ENCODE data around the gene IRAK3.
"Not testable (repeated sequence)": the region's sequence is repeated elsewhere in the genome, so short reads cannot be mapped to it uniquely, and the experiment has no call there.

IRAK3 gene

DNA sequence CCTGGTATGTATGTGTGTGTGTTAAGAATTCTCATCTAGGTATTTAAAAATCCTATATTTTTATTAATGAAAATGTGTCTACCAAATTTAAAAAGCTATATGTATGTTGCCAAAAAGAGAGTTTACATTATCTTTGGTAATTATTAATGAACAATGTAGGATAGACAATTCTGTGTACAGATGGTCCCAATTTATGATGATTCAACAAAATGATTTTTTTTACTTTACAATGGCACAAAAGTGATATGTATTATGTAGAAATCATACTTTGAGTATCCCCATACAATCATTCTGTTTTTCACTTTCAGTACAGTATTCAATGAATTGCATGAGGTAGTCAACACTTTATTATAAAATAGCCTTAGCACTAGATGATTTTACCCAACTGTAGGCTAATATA is 39.4 kb downstream of the IRAK3 start:
- DNase-seq: no peak

DNA sequence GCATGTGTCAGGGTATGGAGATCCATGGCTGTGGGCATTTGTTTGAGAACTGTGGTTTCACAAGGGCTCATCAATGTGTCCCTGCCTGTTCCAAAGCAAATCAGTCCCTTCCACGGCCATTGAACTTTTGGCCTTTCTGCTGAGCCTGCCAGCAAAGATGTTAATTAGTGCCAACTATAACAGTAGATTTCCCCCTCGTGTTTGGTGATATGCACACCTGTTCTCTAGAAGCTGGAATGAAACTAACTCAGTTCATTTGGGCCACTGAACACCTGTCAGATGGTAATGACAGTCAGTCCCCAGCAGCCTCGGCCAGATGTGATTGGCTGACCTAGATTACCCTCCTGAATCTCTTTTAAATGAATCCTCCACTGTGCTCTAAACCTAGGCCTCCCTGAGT is 43.2 kb downstream of the IRAK3 start:
- no peak for DNase-seq

DNA sequence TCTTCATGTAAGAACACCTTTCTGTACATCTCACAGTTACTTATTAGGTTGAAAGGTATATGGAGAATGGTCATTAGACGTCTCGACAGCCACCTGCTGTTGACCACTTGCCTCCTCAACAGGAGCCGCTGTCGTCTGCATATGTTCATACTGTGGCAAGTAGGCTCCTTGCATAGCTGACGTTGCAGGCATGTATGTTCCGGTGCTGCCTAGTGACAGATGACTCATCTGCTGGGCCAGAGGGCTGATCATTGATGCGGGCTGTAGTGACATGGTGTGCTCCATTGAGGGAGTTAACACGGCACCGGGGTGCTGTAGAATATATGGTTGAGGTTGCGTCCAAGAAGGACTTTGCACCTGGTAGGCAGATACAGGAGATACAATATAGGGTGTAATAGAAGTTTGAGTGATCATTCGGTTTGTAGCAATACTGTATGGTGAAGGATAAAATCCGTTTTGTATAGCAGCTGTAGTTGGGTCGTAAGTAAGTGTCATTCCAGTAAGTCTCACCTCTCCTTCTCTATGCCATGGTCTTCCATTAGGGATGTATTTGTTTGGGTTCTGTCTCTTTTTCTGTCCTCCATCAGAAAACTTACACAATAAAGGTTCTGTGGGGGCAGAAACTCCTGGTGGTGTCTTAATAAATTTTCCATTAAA is 45.2 kb downstream of the IRAK3 start:
- DNase-seq: peak; percentile 97

DNA sequence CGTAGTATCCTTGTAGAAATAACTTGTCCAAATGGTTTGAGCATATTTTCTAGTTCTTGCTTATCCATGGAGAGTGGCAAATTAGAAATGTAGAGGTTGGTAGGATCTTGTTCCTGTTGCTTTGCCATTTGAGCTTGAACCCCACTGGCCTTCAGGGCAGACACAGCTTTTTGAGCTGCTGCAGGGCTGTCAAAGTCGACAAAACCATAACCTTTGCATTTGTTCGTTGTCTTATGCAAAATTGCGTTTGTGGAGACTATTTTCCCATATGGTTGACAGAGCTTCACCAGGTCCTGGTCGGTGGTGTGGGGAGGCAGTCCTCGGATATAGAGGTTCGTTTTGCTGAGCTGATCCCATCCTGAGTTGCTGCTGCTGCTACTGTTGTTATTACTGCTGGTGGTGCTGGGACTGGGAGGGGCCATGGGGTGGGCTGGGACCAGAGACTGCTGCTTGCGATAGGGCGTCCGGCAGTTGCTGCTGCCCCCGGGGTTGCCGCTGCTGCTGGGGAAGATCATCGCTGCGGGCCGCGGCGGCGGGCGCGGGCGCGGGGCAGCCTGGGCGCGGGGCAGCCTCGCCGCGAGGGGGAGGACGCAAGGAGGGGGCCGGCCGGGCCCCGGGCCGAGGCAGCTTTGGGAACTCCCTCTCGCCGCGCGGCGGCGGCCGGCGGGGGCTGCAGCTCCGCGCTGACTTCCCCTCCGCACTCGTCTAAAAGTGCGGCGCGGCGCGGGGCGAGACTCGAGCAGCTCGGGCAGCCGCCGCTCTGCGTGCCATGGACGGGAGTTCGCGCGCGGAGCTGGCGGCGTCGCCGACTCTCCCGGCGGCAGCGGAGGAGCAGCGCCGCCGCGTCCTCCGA is 46.0 kb downstream of the IRAK3 start:
- DNase-seq: peak; percentile 51

DNA sequence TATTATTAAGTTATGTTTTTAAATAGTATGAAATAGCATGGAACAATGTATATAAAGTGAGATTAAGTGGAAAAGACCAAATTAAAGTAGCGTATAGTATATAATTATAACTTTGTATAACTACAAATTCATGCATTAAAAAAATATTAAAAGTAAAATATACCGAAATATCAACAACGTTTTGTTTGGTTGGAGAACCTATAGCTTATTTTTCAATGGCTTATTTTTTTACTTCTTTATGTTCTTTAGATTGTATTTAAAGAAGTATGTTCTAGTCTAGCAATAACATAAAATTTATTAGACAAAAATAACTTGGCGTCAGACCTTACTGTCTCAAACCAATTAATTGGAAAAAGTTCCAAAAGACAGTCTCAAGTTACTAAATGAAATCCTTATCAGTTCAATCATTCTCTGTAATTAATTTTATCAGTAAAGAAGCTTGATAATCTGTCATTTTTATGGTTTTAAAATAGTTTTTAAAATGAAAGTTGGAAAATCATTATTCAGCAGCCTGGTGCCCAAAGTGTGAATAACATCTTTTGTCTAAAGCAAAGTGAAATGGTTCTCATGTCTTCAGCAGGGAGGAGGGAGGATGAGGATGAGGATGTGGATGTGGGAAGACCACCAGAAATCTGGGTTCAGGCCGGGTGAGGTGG is 46.7 kb downstream of the IRAK3 start:
- DNase-seq: peak; percentile 20

DNA sequence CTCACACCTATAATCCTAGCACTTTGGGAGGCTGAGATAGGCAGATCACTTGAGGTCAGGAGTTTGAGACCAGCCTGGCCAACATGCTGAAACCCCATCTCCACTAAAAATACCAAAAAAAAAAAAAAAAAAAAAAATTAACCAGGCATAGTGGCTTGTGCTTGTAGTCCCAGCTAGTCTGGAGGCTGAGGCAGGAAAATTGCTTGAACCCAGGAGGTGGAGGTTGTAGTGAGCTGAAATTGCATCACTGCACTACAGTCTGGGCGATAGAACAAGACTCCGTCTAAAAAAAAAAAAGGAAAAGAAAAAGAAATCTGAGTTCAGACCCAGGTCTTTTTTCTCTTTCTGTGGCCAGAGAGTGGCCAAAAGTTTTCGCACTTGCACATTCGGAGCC is 47.3 kb downstream of the IRAK3 start:
- DNase-seq: not testable (repeated sequence)

DNA sequence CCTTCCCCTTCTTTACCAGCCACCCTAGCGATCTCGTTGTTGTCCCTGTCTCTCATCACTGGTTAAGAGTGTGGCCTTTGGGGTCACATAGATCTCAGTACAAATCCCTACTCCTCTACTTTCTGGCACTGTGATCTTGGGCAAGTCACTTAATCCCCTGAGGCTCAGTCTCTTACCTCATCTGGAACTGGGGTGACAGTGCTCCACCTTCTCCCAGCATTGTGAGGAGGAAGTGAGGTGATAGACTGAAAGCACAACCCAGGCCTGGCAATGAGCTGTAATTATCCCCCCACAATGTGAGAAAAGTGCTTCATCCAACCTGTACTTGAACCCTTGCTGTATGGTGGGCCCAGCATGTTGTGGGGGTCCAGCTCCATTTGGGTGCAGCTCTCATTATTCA is 48.0 kb downstream of the IRAK3 start:
- DNase-seq: no peak

DNA sequence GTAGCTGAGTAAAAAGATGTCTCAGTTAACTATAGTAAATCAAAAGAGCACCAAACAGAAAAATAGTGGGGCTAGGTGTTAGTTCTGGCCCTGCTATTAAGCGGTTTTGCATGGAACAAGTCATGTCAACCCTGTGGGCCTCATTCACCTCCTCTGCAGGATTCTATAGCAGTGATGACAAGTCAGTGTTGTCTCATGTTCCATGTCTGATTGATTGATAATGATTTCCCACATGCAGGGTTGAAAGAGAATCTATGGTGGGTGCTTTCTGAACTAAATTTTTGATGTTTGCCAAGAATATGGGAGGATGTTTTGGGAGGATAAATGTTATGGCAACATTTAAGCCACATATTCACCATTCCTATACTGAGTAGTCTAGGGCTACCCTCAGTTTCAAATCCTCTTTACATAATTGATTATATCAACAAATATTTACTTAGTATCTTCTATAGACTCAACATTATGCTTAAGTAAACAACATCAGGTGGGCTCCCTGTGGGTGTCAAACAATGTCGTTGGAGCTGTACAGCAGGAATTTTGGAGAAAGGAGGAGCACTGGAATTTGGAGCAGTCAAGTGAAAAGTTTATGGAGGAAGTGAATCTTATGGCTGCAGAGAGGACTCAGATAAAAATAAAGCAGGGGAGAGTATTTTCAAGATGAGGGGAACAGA is 48.6 kb downstream of the IRAK3 start:
- DNase-seq: peak; percentile 24

DNA sequence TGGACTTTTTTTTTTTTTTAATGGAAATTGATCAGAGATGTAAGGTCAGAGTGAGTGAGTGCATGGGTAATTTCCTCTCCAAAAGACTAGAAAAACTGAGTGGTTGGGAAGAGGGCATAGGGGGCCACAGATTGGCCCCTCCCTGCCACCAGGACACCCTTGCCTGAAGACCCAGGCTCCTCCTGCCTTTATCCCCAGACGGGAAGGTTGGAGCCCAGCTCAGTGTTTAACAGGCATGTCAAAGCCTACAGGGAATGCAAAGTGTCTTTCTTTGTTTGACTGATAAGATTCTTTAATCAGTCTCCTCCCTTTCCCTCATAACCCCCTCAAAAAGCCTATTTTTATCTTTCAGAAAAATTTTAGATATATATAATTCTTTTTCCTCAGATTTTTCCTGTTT is 50.3 kb downstream of the IRAK3 start:
- no peak for DNase-seq

DNA sequence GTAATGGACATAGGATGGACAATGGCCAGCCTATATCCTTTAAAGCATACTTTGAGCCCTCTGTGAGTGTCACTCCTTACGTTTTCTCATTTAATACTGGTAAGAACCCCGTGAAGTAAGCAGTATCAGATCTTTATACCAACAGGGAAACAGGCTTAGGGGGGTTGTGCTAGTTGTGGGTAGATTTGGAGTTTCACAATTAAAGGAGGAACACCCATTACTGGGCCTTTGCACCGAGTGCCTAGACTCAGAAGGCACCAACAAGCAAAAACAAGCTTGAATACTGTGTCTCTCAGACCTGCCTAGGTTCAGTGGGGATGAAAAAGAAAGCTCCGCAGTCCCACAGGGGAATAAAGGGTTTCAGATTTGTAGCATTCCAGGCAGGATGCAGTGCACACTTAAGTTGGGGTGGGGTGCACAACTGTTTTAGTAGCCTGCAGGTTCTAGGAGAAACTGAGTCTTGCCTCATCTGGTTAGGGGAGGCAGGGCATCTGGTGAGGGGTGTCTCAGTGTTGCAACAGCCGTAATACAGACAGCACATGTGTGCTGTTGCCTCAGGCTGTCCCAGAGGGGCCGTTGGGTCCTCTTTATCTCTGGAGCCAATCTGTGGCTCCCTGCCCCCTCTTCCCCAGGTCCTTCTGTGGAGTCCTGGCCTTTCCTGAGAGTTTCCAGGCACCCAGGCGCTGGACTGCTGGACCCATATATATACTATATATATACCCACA is 51.2 kb downstream of the IRAK3 start:
- no peak for DNase-seq

DNA sequence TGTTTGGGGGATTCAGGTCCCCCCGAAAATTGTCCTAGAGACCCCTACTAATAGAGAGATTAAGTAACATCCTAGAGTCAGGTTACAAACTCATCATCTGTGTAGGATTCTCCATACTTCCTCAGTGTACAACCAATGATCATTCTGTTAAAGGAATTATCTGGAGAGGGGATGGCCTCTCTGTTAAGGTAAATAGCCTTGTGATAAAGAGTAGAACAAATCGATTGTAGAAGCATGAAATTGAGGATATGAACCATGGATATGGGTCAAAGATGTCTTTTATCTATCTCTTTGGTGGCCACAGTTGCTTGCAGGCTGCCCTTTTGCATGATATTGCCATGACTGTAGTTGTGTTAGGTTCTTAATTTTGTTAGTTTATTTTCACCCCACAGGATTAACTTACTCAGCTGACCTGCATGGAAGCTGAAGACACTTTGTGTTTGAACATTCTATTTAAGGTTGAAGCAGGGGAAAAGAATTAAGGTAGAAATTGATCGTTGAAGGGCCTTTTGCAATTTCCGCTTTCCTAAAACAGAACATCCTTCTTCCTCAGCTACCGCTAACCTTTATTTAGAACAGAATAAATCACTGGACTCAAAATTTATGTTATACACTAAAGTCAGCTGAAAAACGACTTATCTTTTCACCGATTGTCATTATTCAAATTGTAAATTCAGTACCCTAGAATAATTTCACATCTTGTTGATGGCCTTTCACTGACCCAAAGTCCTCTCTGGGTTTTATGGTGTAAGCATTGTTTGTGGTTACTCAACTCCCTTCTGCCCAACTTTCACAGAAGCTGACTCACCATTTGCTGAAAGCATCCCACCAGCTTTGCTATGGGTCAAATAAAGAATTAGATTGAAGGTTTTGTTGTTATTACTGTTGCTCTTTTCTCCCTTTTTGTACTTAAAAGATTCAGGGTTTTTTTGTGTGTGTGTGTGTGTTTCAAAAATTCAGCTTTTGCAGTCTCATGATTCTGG is 52.3 kb downstream of the IRAK3 start:
- no peak for DNase-seq

DNA sequence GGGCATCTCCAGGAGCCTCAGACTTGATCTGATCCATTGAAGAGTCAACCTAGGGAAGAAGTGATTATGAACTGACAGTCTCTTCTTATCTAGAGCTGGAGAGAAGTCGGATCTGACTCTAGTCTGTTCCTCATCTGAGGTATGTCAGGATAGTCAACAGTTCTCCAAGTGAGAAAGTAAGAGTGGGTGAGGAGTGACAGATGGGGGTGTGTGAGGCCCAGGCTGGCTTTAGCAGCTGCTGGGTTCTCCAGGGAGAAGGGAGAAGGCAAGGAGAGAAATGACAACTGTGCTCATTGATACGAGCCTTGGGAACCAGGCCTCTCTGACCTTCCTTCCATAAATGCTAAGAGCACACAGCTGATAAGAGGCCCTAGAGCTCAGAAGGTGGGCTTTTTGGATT is 53.3 kb downstream of the IRAK3 start:
- no peak for DNase-seq

DNA sequence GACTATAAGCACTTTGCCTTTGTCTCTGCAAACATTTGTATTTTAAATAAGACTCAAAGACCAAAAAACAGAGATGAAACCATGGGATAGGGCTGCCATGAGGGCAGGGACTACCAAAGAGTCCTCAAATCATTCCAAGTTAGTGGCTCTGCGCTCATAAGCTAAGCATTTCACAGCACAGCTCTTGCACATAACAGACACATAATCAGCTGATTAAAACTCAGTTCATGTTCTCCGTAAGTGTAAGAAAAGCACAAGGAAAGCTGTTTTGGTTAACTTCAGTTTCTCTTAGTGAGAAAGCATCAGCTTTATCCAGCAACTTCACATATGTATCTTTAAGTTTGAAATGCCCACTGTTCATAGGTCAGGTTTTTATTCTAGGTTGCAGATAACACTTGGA is 54.9 kb downstream of the IRAK3 start:
- DNase-seq: no peak

DNA sequence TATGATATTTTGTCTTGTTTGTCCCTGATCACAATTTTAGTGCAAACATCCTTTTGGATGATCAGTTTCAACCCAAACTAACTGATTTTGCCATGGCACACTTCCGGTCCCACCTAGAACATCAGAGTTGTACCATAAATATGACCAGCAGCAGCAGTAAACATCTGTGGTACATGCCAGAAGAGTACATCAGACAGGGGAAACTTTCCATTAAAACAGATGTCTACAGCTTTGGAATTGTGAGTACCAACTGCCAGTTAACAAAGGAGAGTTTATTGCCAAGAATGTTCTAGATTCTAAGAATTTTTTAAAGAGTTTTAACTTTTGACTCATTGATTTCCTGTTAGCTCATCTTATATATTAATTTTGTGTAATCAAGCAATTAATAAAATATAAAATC is 55.4 kb downstream of the IRAK3 start:
- no peak for DNase-seq

DNA sequence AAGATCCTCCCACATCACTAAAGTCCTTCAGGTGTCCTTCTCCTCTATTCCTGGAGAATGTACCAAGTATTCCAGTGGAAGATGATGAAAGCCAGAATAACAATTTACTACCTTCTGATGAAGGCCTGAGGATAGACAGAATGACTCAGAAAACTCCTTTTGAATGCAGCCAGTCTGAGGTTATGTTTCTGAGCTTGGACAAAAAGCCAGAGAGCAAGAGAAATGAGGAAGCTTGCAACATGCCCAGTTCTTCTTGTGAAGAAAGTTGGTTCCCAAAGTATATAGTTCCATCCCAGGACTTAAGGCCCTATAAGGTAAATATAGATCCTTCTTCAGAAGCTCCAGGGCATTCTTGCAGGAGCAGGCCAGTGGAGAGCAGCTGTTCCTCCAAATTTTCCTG is 58.7 kb downstream of the IRAK3 start:
- DNase-seq: no peak

DNA sequence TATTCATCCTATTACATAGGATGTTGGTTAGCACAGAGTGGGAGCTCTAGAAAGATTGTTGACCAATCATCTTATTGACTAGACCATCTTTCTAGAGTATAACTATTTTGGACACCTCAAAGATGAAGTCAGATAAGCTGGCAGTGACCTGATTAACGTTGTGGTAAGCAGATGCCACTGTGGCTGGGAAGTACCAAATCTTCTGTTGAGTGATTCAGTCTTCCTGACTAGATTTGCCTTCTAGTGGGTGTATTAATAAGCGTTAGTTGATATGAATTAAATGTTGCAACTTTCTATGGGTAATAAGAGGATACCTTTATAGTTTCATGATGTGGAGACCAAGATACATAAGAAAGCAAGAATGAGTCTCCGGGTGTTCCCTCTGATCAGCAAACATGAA is 62.0 kb downstream of the IRAK3 start:
- DNase-seq: no peak

DNA sequence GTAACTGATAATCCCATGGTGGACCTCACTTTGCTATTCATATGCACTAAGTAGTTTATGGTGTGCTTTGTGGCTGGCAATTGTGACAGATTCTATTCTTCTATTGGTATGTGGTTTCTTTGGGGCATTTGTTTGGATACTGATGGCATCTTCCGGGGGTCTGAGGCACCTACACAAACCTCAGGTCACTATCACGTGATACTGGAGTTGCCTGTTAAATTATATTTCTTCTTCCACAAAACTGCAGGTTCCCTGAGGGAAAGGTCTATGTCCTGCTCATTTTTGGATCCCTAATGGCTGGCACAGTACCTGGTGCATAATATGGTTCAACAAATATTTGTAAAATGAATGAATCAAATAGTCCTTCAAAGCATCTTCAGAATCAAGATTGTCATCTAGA is 63.8 kb downstream of the IRAK3 start:
- no peak for DNase-seq

DNA sequence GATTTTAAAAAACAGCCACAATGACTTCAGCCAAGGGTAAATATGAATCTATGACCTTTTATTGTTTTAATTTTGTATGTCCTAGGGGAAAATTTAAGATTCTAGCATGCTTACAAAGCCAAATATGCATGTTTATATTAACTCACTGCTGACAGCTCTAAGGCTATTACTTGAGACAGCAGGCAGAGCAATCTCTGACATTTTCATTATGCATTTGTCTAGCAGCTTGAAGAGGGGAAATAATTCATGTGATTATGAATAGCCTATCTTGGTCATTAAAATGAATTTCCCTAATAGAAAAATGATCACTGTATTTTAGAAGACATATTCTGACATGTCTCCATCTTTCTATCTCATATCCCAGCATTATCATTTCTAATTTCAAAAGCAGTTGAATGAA is 66.7 kb downstream of the IRAK3 start:
- DNase-seq: no peak

DNA sequence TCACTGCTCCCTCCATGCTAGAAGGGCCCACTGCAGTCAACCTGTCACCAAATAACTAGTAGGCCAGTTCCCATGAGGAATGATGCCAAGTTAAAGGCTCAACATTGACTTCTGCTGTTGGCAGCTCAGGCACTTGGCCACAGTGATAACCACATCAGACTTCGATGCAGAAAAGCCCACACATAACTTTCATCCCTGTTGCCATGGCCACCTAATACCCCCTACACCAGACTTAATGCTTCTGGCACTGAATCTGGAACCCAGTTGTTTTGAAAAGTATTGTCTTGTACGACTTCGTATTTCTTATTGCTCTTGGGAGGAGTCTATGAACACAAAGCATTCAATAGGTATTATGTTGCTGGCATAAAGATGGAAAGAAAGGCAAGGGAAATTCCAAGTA is 69.0 kb downstream of the IRAK3 start:
- no peak for DNase-seq

DNA sequence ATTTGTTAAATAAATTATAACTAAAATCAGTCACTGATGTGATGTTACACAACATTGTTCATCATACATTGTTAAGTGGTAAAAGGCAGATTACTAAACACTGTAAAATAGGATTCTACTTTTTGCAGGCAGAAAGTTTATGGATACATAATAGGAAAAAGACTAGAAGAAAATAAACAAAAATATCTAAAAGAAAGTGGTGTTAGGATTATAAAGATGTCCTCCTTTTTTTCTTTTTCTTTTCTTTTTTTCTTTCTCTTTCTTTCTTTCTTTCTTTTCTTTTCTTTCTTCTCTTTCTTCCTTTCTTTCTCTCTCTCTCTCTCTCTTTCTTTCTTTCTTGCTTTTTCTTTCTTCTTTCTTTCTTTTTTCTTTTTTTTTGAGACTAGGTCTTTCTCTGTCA is 73.7 kb downstream of the IRAK3 start:
- DNase-seq: no peak

DNA sequence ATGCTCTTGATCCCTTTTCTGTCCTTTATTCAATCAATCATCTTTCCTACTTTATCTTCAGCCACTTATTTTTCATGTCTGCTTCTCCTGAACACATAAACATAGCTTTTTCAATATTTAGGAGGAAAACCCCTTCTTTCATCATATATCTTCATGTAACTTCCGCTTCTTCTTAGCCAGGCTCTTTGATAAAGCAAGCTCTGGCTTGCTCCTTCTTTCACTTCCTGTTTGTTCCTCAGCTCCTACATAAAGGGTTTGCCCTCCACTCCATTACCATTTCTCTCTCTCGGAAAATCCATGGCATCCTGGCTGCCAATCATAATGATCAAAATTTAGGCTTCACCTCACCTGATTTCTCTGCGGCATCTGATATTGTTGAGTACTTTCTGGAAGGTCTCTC is 79.5 kb downstream of the IRAK3 start:
- DNase-seq: no peak

DNA sequence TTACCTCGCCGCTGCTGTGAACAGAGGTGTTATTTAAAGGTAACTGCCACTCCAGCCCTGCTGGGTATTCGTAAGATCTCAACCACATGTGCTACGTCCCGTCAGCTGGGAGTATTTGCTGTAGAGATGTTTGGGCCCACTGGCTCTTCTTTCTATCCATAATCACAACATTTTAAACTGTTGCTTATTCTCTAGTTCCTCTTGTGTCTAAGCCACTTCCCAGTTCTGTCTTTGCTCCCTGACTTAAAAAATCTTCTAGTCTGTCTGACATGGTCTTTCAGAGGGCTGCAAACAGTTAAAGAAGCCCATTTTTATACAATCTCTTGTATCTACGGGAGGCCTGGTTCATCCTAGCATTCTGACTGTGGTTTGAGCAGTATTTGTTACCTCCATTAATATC is 80.1 kb downstream of the IRAK3 start:
- DNase-seq: no peak
